ENCODE data around the gene METTL24. TPM values are rescaled to one million over a fixed set of nuclear protein-coding genes. Genes with fewer than 3 reads are reported as not detected.
A peak's percentile ranks its signal among the peaks of the same experiment; 100 is the strongest.

Gene METTL24
- total RNA-seq, 4 donors from 2014 or later: 16.9 to 32.8 (median 23.5) TPM

DNA sequence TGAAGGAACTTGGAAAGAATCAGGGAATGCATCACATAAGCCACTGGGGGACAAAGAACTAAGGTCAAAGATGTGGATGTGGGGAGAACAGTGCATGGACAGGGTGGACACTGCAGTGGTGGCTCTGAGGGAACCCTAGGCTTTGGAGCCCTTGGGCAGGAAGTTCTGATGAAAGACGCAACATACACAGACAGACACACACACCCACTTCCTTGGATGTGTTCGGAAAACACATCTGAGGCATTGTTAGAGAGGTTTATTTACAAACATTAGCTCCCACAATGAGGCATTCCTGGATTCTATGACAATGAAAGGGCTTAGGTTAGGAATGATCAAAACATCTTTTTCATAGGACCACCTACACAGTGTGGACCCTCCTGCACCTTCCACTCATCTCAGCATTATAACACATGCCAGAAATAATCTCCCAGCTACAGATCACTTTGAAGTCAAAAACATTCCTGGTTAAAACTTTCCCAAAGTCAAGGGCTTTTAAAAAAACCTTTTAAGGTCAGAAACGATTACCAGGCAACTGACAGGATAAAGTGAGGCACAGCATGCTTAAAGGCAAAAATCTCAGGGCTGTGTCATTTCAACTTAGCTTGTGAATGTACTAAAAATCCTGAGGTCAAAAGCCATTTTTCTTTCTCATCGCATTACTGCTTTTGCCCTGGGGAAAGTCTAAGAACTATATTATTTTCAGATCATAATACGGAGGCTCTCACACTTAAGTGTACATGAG lies 6.4 kb upstream of the METTL24 start:
- no peak for DNase-seq (ENCODE audit: extremely low spot score)
- WGBS: 72% methylated on average over 5 of the region's 5 CpGs
- H3K9me3 ChIP-seq: no peaks in the 10 kb centered on the region
- TF ChIP-seq EP300 (IDR thresholded peaks at IDR 0.05) (no peak), POLR2A (IDR thresholded peaks at IDR 0.05; ENCODE audit: low read depth) (no peak), POLR2AphosphoS5 (IDR thresholded peaks at IDR 0.05) (no peak), CTCF (IDR thresholded peaks at IDR 0.05) (no peak)
- H3K27ac ChIP-seq (replicated peaks in 1 of 4): peak overlapping the region; percentile 70 to 78 (median 74)
- H3K27me3 ChIP-seq: no peaks in the 10 kb centered on the region
- H3K4me3 ChIP-seq: no peak overlapping the region
- intact Hi-C loops (cut with DNase I): loop anchor here (5.0 kb wide), 1 partner anchor 37 kb away; no protein-coding TSS in a partner anchor
- peaks cover 9 to 46% (median 32%) of the 10 kb centered on the region in 4 donors for H3K4me1 ChIP-seq
- H3K36me3 ChIP-seq: no peaks in the 10 kb centered on the region

- Histone ChIP-seq H3K27ac (replicated peaks in 1 of 4) (peak overlapping the region; percentile 70 to 78 (median 74)), H3K4me1 (peaks cover 9 to 52% (median 40%) of the 10 kb centered on the region in 4 donors), H3K27me3 (no peaks in the 10 kb centered on the region), H3K9me3 (no peaks in the 10 kb centered on the region), H3K4me3 (no peak overlapping the region), H3K36me3 (no peaks in the 10 kb centered on the region)
- TF ChIP-seq CTCF (IDR thresholded peaks at IDR 0.05) (no peak), POLR2A (IDR thresholded peaks at IDR 0.05; ENCODE audit: low read depth) (no peak), POLR2AphosphoS5 (IDR thresholded peaks at IDR 0.05) (peak; percentile 60 to 69)
- no peak for DNase-seq (ENCODE audit: extremely low spot score)
- intact Hi-C loops (cut with DNase I): no loop called here
- WGBS: 29% methylated on average over 3 of the region's 3 CpGs
Measured at GRCh38 chr6:110363748-110364147, 5.6 kb upstream of the METTL24 start.

- intact Hi-C loops (cut with DNase I): no loop called here
- H3K4me1 ChIP-seq: peaks cover 9 to 69% (median 63%) of the 10 kb centered on the region in 4 donors
- DNase-seq (ENCODE audit: extremely low spot score): no peak
- H3K9me3 ChIP-seq: no peaks in the 10 kb centered on the region
- no peak overlapping the region for H3K4me3 ChIP-seq
- H3K27me3 ChIP-seq: peaks cover 0 to 3% (median 0%) of the 10 kb centered on the region in 4 donors
- TF ChIP-seq POLR2AphosphoS5 (IDR thresholded peaks at IDR 0.05) (no peak), EP300 (IDR thresholded peaks at IDR 0.05) (no peak), CTCF (IDR thresholded peaks at IDR 0.05) (no peak), POLR2A (IDR thresholded peaks at IDR 0.05; ENCODE audit: low read depth) (no peak)
- H3K36me3 ChIP-seq: no peaks in the 10 kb centered on the region
- H3K27ac ChIP-seq (replicated peaks in 1 of 4): peak overlapping the region in 1 of 4 donors; percentile 98
- WGBS: 81% methylated on average over 3 of the region's 3 CpGs
Measured at GRCh38 chr6:110360676-110361075, 2.5 kb upstream of the METTL24 start.

- Histone ChIP-seq H3K4me3 (no peak overlapping the region), H3K9me3 (no peaks in the 10 kb centered on the region), H3K4me1 (peaks cover 13 to 70% (median 66%) of the 10 kb centered on the region in 4 donors), H3K36me3 (no peaks in the 10 kb centered on the region), H3K27me3 (peaks cover 0 to 3% (median 0%) of the 10 kb centered on the region in 4 donors), H3K27ac (replicated peaks in 1 of 4) (peak overlapping the region; percentile 94 to 98 (median 96))
- TF ChIP-seq POLR2AphosphoS5 (IDR thresholded peaks at IDR 0.05): no peak
- no peak for TF ChIP-seq CTCF (IDR thresholded peaks at IDR 0.05)
- no peak for TF ChIP-seq POLR2A (IDR thresholded peaks at IDR 0.05; ENCODE audit: low read depth)
- TF ChIP-seq EP300 (IDR thresholded peaks at IDR 0.05): no peak
- 41% methylated on average over 5 of the region's 5 CpGs for WGBS
- intact Hi-C loops (cut with DNase I): no loop called here
- no peak for DNase-seq (ENCODE audit: extremely low spot score)
Measured at GRCh38 chr6:110359556-110359955, 1.4 kb upstream of the METTL24 start.

All from esophagus muscularis mucosa (tissue), 4 donors.